ENCODE results near the gene ARMH2.
"Not testable (repeated sequence)": the region's sequence is repeated elsewhere in the genome, so short reads cannot be mapped to it uniquely, and the experiment has no call there.

The ARMH2 gene

GRCh38 chr6:24818346-24818745, 19.6 kb upstream of the ARMH2 start:
- no peak for DNase-seq (ENCODE audit: low read depth, low spot score)

- DNase-seq (ENCODE audit: low read depth, low spot score), result no peak
These were observed 11.0 kb upstream of the ARMH2 start for GRCh38 chr6:24809728-24810127.

GRCh38 chr6:24807584-24807983, 8.9 kb upstream of the ARMH2 start:
- DNase-seq (ENCODE audit: low read depth, low spot score), result no peak

DNA sequence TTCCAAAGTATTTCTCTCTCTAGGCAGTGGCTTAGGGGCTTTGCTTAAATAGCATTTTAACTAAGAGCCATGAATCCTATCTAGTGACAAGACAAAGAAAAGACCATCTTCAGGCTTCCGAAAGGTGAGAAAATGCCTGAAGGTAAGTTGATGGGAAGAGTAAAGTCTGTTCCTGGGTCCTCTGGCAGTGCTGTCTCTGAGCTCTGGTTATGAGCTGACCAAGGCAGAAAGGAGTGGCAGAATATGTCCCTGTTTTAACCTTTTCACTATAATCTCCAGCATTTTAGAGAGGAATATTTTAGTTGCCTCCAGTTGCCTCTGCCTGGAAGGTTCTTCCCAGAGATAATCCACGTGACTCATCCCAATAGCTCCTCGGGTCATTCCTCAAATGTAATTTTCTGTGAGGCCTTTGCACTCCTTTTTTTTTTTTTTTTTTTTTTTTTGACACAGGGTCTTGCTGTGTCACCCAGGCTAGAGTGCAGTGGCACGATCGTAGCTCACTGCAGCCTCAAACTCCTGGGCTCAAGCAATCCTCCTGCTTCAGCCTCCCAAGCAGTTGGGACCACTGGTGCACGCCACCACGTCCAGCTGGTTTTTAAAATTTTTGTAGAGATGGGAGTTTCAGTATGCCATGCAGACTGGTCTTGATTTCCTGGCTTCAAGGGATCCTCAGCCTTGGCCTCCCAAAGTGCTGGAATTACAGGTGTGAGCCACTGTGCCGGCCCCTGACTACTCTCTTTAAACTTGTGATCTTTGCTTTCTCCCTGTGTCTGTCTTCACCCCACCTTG, 3.7 kb upstream of the ARMH2 start:
- DNase-seq (ENCODE audit: low read depth, low spot score), result no peak

DNA sequence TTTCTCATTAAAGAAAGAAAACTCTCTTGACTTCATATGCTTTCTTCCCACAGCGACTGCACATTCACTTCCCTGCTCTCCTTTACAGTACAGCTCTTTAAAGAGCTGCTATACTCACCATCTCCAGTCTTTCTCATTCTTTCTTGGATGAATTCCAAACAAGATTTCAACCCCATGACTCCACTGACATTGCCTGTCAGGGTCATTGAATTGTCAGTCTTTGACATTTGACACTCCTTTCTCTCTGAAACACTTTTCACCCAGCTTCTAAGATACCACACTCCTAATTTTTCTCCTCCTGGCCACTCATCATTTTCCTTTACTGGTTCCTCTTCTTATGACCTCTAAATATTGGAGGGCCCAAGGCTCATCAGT, 811 bp upstream of the ARMH2 start:
- no peak for DNase-seq (ENCODE audit: low read depth, low spot score)

DNA sequence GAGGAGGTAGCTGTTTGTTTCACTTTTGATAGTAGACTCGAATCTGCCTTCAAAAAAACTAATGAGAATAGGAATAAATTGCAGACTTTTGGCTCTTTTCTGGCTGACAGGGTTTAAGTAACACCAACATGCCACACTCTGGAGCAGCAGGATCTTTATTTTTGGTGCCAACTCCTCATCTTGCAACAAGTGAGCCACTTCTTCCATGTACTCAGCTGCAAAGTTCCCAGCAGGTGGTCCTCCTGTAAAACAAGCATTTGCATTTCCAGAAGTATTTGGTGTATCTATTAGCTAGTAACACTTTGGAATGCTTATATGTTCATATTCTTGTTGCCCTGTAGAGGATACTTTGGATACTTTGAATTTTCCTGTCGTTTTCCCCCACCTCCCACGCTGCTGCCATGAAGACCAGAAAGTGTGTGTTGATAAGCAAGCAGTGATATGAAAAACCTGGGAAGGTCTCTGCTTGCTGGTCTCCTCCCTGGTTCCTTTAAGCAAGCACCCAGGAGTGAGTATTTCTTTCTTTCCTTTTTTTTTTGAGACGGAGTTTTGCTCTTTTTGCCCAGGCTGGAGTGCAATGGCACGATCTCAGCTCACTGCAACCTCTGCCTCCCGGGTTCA, 1.0 kb downstream of the ARMH2 start:
- DNase-seq (ENCODE audit: low read depth, low spot score), result peak; percentile 5

GRCh38 chr6:24796616-24797290, 2.0 kb downstream of the ARMH2 start:
- no peak for DNase-seq (ENCODE audit: low read depth, low spot score)

GRCh38 chr6:24795106-24795505, 3.6 kb downstream of the ARMH2 start:
- DNase-seq (ENCODE audit: low read depth, low spot score), result no peak

- no peak for DNase-seq (ENCODE audit: low read depth, low spot score)
These were observed 10.6 kb downstream of the ARMH2 start for GRCh38 chr6:24788031-24788665.

GRCh38 chr6:24780206-24780605, 18.5 kb downstream of the ARMH2 start:
- DNase-seq (ENCODE audit: low read depth, low spot score), result no peak

DNA sequence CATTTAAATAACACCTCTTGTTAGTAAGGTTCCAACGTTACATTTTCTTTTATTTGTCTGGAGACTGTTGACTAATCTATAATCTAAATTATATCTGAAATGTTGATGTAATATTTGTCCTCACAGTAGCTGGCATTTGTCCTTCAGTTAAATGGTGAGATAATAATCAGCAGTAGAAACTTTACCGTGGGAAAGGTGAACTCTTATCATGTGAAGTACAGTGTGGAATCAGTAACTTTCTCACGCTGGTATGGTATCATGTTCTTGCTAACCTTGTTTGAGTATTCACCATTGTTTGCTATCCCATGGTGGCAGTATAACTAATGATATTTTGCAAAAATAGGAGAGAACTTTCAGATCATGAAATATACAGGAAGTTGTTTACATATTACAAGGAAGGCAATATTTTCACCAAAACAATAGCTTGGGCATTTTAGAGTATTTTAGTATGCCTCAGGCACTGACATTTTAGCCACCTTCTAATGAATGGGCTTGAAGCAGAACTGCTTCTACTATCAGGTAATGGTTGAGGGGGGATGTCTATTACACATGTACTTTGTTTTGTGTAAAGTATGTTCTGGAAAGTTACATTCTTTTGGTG, 19.2 kb downstream of the ARMH2 start:
- DNase-seq (ENCODE audit: low read depth, low spot score), result no peak

- no peak for DNase-seq (ENCODE audit: low read depth, low spot score)
These were observed 19.8 kb downstream of the ARMH2 start for GRCh38 chr6:24778878-24779277.

GRCh38 chr6:24778121-24778520, 20.6 kb downstream of the ARMH2 start:
- no peak for DNase-seq (ENCODE audit: low read depth, low spot score)

DNA sequence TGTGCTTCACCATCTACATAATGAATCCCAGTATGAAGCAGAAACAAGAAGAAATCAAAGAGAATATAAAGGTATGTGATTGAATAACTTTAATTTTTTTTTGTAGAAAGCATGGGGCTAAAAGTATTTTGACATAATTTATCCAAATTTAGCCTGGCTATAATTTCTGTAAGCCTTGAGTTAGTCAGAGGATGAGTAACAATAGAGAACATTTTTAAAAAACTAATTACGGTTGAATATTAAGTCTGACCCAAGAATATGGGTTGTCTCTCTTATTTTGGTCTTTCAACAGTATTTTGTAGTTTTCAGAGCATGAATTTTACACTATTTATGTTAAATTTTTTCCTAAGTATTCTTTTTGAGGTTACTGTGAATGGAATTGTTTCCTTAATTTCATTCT, 21.5 kb downstream of the ARMH2 start:
- DNase-seq (ENCODE audit: low read depth, low spot score), result no peak

GRCh38 chr6:24775520-24776058, 23.1 kb downstream of the ARMH2 start:
- DNase-seq (ENCODE audit: low read depth, low spot score), result no peak

GRCh38 chr6:24774696-24775519, 23.8 kb downstream of the ARMH2 start, which contains the start of gene GMNN:
TSS of gene GMNN (plus strand) at chr6:24774937. CDS start at chr6:24777247, 2,310 bp downstream.
- peak; percentile 75 for DNase-seq (ENCODE audit: low read depth, low spot score)

- DNase-seq (ENCODE audit: low read depth, low spot score), result no peak
These were observed 30.4 kb downstream of the ARMH2 start for GRCh38 chr6:24768361-24768760.

DNA sequence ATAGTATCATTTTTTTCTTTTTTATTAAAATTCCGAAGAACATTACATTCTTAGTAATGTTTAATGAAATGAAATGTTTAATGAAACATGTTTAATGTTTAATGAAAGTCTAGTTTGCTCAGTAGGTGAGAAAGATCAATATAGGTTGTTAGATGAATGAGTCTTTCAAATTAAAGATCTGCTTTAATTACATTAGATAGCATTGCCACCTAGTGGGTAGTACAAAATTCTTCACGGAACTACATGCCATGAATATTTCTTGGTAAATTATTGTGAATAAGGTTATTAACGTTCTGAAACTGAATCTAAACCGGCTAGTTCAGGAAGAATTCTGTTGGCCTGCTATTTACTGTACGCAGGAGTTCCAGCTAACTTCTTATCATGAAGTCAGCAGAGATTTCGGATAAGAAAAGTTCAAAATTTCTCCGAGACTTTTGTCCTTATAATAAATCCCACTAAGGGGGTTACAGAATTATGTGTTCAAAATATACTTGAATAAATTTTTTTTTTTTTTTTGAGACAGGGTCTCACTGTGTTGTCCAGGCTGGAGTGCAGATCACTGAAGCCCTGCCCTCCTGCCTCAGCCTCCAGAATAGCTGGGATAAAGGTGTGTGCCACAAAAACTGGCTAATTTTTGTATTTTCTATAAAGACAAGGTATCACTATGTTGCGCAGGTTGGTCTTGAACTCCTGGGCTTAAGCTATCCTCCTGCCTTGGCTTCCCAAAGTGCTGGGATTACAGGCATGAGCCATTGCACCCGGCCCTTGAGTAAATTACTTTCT, 31.8 kb downstream of the ARMH2 start:
- no peak for DNase-seq (ENCODE audit: low read depth, low spot score)

DNA sequence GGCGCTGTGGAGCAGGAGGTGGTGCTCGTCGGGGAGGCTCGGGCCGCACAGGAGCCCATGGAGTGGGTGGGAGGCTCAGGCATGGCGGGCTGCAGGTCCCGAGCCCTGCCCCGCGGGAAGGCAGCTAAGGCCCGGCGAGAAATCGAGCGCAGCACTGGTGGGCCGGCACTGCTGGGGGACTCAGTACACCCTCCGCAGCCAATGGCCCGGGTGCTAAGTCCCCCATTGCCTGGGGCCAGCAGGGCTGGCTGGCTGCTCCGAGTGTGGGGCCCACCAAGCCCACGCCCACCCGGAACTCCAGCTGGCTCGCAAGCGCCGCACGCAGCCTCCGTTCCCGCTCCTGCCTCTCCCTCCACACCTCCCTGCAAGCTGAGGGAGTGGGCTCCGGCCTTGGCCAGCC, 32.7 kb downstream of the ARMH2 start:
- not testable (repeated sequence) for DNase-seq (ENCODE audit: low read depth, low spot score)

All from iPS DF 19.7 (cell line).